Neural cell (in vitro differentiated cells): ENCODE measurements around the gene HIP1R.

ENCODE experiments used
- CTCF ChIP-seq: fragments of 450-650 bp; IDR thresholded peaks from 2 replicates; pipeline ENCODE4 v1.5.1; 2014; ENCODE audit warnings: antibody characterized with exemption, mild to moderate bottlenecking, moderate library complexity; ENCODE audit not compliant: poor library complexity, severe bottlenecking
- TAF1 ChIP-seq: IDR thresholded peaks from 2 replicates; pipeline ENCODE4 v1.6.1; 2012; ENCODE audit warnings: low read depth

- TF ChIP-seq TAF1 (no peak), CTCF (no peak)
These were observed 27.6 kb upstream of the HIP1R start for GRCh38 chr12:122807651-122808050.
